Esophagus muscularis mucosa (tissue), 4 donors: ENCODE data around the gene NUP54. TPM values are rescaled to one million over a fixed set of nuclear protein-coding genes. Genes with fewer than 3 reads are reported as not detected.

Experiments
- DNase-seq: peaks from one replicate; pipeline ENCODE4 v3.0.0-alpha.2; 2017; ENCODE audit errors: extremely low spot score
- H3K27ac ChIP-seq, 4 donors: fragments of 200-600 bp; sonication (generic); replicated peaks in 1 of 4; 1 replicate in 3 of 4; 2 replicates in 1 of 4; pipeline ENCODE4 v1.5.1; 2016 to 2019; ENCODE audit warnings: mild to moderate bottlenecking in 1 of 4
- H3K27me3 ChIP-seq, 4 donors: fragments of 200-600 bp; sonication (generic); one replicate each; pipeline versions ENCODE4 v1.5.1 to v1.6.0; 2016 to 2019
- H3K36me3 ChIP-seq, 4 donors: fragments of 200-600 bp; sonication (generic); one replicate each; pipeline ENCODE4 v1.5.1; 2016 to 2019
- H3K4me1 ChIP-seq, 4 donors: fragments of 200-600 bp; sonication (generic); one replicate each; pipeline ENCODE4 v1.5.1; 2016 to 2019
- H3K4me3 ChIP-seq, 4 donors: fragments of 200-600 bp; sonication (generic); 1 replicate in 2 of 4; 2 replicates in 2 of 4; pipeline ENCODE4 v1.5.1; 2016 to 2019; ENCODE audit warnings: mild to moderate bottlenecking in 4 of 4, moderate library complexity in 1 of 4
- H3K9me3 ChIP-seq, 4 donors: fragments of 200-600 bp; sonication (generic); 1 replicate in 3 of 4; 2 replicates in 1 of 4; pipeline ENCODE4 v1.5.1; 2016 to 2019
- CTCF ChIP-seq, 3 experiments: fragments of 200-600 bp in 2 of 3; fragments of 450-650 bp in 1 of 3; sonication (generic) in 2 of 3; IDR thresholded peaks; one replicate each; pipeline ENCODE4 v1.5.1; 2017 to 2019; ENCODE audit warnings: antibody characterized with exemption in 3 of 3, mild to moderate bottlenecking in 2 of 3, moderate library complexity in 1 of 3
- EP300 ChIP-seq: sonication (generic); formaldehyde crosslinking; IDR thresholded peaks from one replicate; pipeline ENCODE4 v1.6.1; 2017; ENCODE audit warnings: antibody characterized with exemption
- POLR2A ChIP-seq: fragments of 450-650 bp; IDR thresholded peaks from one replicate; pipeline ENCODE4 v1.6.1; 2017; ENCODE audit warnings: antibody characterized with exemption, moderate library complexity, mild to moderate bottlenecking, low read depth
- POLR2AphosphoS5 ChIP-seq, 2 donors: sonication (generic); formaldehyde crosslinking; IDR thresholded peaks; one replicate each; pipeline ENCODE4 v1.6.1; 2017; ENCODE audit warnings: antibody characterized with exemption in 2 of 2
- WGBS: methylation state at CpG from one replicate; pipeline ENCODE4 v1.1.5; 2018; 5-methylcytosine and 5-hydroxymethylcytosine counted together
- intact Hi-C: fragments of 100-400 bp; cut with DNase I; formaldehyde crosslinking; loops from one replicate; pipeline ENCODE4 v1.15.1; 2023
- total RNA-seq, 4 donors: library from RNA; depleted of rRNA; stranded (reverse); fragments of >200 nt; gene quantifications; one replicate each; pipeline versions ENCODE4 v1.1.0 to v1.2.1, GENCODE V29; 2016

NUP54 gene
- total RNA-seq, 4 donors from 2014 or later = 29.6 to 44.4 (median 39.3) TPM

- H3K9me3 ChIP-seq = no peaks in the 10 kb centered on the region
- peak overlapping the region; percentile 48 to 73 (median 60) for H3K27ac ChIP-seq
- peaks cover 0 to 60% (median 41%) of the 10 kb centered on the region in 4 donors for H3K36me3 ChIP-seq
- TF ChIP-seq EP300 (no peak), POLR2AphosphoS5 (IDR thresholded peaks at IDR 0.05) (peak in 1 of 2 donors; percentile 58)
- peaks cover 62 to 69% (median 66%) of the 10 kb centered on the region in 4 donors for H3K4me1 ChIP-seq
- 54% methylated on average over 2 of the region's 2 CpGs for WGBS
- H3K4me3 ChIP-seq = no peak overlapping the region
- DNase-seq = peak; percentile 39
- no peaks in the 10 kb centered on the region for H3K27me3 ChIP-seq
- intact Hi-C loops = no loop called here
Measured at GRCh38 chr4:76194325-76194724, 46.1 kb upstream of the NUP54 start.

- no peak for DNase-seq
- intact Hi-C loops = no loop called here
- H3K9me3 ChIP-seq = no peaks in the 10 kb centered on the region
- TF ChIP-seq EP300 (no peak), CTCF (IDR thresholded peaks at IDR 0.05) (no peak), POLR2AphosphoS5 (IDR thresholded peaks at IDR 0.05) (no peak), POLR2A (no peak)
- H3K27me3 ChIP-seq = no peaks in the 10 kb centered on the region
- H3K36me3 ChIP-seq = peaks cover 0 to 60% (median 41%) of the 10 kb centered on the region in 4 donors
- no peak overlapping the region for H3K4me3 ChIP-seq
- 74% methylated on average over 2 of the region's 2 CpGs for WGBS
- H3K4me1 ChIP-seq = peaks cover 54 to 66% (median 61%) of the 10 kb centered on the region in 4 donors
- no peak overlapping the region for H3K27ac ChIP-seq
Measured at GRCh38 chr4:76192236-76192635, 44.0 kb upstream of the NUP54 start.

- DNase-seq = peak; percentile 29
- H3K9me3 ChIP-seq = no peaks in the 10 kb centered on the region
- peaks cover 0 to 46% (median 33%) of the 10 kb centered on the region in 4 donors for H3K36me3 ChIP-seq
- no peaks in the 10 kb centered on the region for H3K27me3 ChIP-seq
- peak overlapping the region in 1 of 4 donors; percentile 18 for H3K27ac ChIP-seq
- intact Hi-C loops = loop anchor here (10.0 kb wide), 1 partner anchor 316 kb away; no protein-coding TSS in a partner anchor
- H3K4me1 ChIP-seq = peaks cover 28 to 45% (median 37%) of the 10 kb centered on the region in 4 donors
- TF ChIP-seq EP300 = no peak
- no peak for TF ChIP-seq CTCF (IDR thresholded peaks at IDR 0.05)
- TF ChIP-seq POLR2AphosphoS5 (IDR thresholded peaks at IDR 0.05) = no peak
- no peak for TF ChIP-seq POLR2A
- no peak overlapping the region for H3K4me3 ChIP-seq
- WGBS = 81% methylated on average over 3 of the region's 3 CpGs
Measured at GRCh38 chr4:76188557-76188956, 40.4 kb upstream of the NUP54 start.

- no peak for DNase-seq
- H3K4me1 ChIP-seq = peaks cover 29 to 46% (median 33%) of the 10 kb centered on the region in 4 donors
- intact Hi-C loops = loop anchor here (10.0 kb wide), 1 partner anchor 317 kb away; no protein-coding TSS in a partner anchor
- TF ChIP-seq CTCF (IDR thresholded peaks at IDR 0.05) (no peak), POLR2A (no peak), EP300 (no peak), POLR2AphosphoS5 (IDR thresholded peaks at IDR 0.05) (no peak)
- peak overlapping the region in 1 of 4 donors; percentile 18 for H3K27ac ChIP-seq
- peaks cover 0 to 42% (median 28%) of the 10 kb centered on the region in 4 donors for H3K36me3 ChIP-seq
- H3K27me3 ChIP-seq = no peaks in the 10 kb centered on the region
- H3K9me3 ChIP-seq = no peaks in the 10 kb centered on the region
- no peak overlapping the region for H3K4me3 ChIP-seq
Measured at GRCh38 chr4:76188149-76188548, 40.0 kb upstream of the NUP54 start.

GRCh38 chr4:76187152-76187551, 39.0 kb upstream of the NUP54 start:
- intact Hi-C loops = loop anchor here (10.0 kb wide), 1 partner anchor 318 kb away; no protein-coding TSS in a partner anchor
- Histone ChIP-seq H3K27me3 (no peaks in the 10 kb centered on the region), H3K36me3 (peaks cover 0 to 32% (median 19%) of the 10 kb centered on the region in 4 donors), H3K9me3 (no peaks in the 10 kb centered on the region), H3K27ac (no peak overlapping the region), H3K4me3 (no peak overlapping the region), H3K4me1 (peaks cover 25 to 42% (median 30%) of the 10 kb centered on the region in 4 donors)
- 49% methylated on average over 3 of the region's 3 CpGs for WGBS
- DNase-seq = peak; percentile 8
- TF ChIP-seq EP300 (no peak), POLR2A (no peak), CTCF (IDR thresholded peaks at IDR 0.05) (no peak), POLR2AphosphoS5 (IDR thresholded peaks at IDR 0.05) (no peak)
